Measurements from ENCODE around the gene PLIN5.
A peak's percentile ranks its signal among the peaks of the same experiment; 100 is the strongest.

Gene PLIN5

GRCh38 chr19:4575267-4576015 is 40.4 kb upstream of the PLIN5 start:
- in situ Hi-C loops (cut with HindIII; ENCODE audit: low sequenced_read_pairs): no loop called here
- no peak overlapping the region for H3K4me3 ChIP-seq (ENCODE audit: low read depth, low read length)
- DNase-seq (ENCODE audit: low read depth, low spot score): peak; percentile 91
- no peak for TF ChIP-seq CTCF (IDR thresholded peaks at IDR 0.05; ENCODE audit: low read depth, low read length)

GRCh38 chr19:4573682-4574081 is 38.7 kb upstream of the PLIN5 start:
- in situ Hi-C loops (cut with HindIII; ENCODE audit: low sequenced_read_pairs): no loop called here
- no peak for TF ChIP-seq CTCF (IDR thresholded peaks at IDR 0.05; ENCODE audit: low read depth, low read length)
- no peak for DNase-seq (ENCODE audit: low read depth, low spot score)
- no peak overlapping the region for H3K4me3 ChIP-seq (ENCODE audit: low read depth, low read length)

- TF ChIP-seq CTCF (IDR thresholded peaks at IDR 0.05; ENCODE audit: low read depth, low read length): no peak
- DNase-seq (ENCODE audit: low read depth, low spot score): no peak
- no peak overlapping the region for H3K4me3 ChIP-seq (ENCODE audit: low read depth, low read length)
- in situ Hi-C loops (cut with HindIII; ENCODE audit: low sequenced_read_pairs): no loop called here
Observed at GRCh38 chr19:4571305-4571917, 36.4 kb upstream of the PLIN5 start.

- no peak overlapping the region for H3K4me3 ChIP-seq (ENCODE audit: low read depth, low read length)
- in situ Hi-C loops (cut with HindIII; ENCODE audit: low sequenced_read_pairs): no loop called here
- no peak for DNase-seq (ENCODE audit: low read depth, low spot score)
- no peak for TF ChIP-seq CTCF (IDR thresholded peaks at IDR 0.05; ENCODE audit: low read depth, low read length)
Observed at GRCh38 chr19:4570916-4571304, 35.9 kb upstream of the PLIN5 start.

- TF ChIP-seq CTCF (IDR thresholded peaks at IDR 0.05; ENCODE audit: low read depth, low read length): no peak
- in situ Hi-C loops (cut with HindIII; ENCODE audit: low sequenced_read_pairs): no loop called here
- H3K4me3 ChIP-seq (ENCODE audit: low read depth, low read length): no peak overlapping the region
- DNase-seq (ENCODE audit: low read depth, low spot score): no peak
Observed at GRCh38 chr19:4570402-4570801, 35.4 kb upstream of the PLIN5 start.

GRCh38 chr19:4568886-4569285 is 33.9 kb upstream of the PLIN5 start:
- no peak overlapping the region for H3K4me3 ChIP-seq (ENCODE audit: low read depth, low read length)
- TF ChIP-seq CTCF (IDR thresholded peaks at IDR 0.05; ENCODE audit: low read depth, low read length): no peak
- in situ Hi-C loops (cut with HindIII; ENCODE audit: low sequenced_read_pairs): no loop called here
- DNase-seq (ENCODE audit: low read depth, low spot score): no peak

All from astrocyte of the spinal cord (primary cell).